SK-N-SH (cell line): ENCODE measurements around the gene HSF2. TPM values are rescaled to one million over a fixed set of nuclear protein-coding genes. Genes with fewer than 3 reads are reported as not detected.
A peak's percentile ranks its signal among the peaks of the same experiment; 100 is the strongest.

Source experiments
- CTCF ChIA-PET: fragments of 300-600, 350-600 bp; formaldehyde crosslinking; extraction: SDS; loops from one replicate; lab custom pipeline; 2021; lab: Yijun Ruan, JAX
- POLR2A ChIA-PET: fragments of 350-600 bp; sonication (Branson Sonifier 250); formaldehyde crosslinking; extraction: SDS; loops from one replicate; lab custom pipeline; 2020; ENCODE audit warnings: antibody characterized with exemption, inconsistent platforms; lab: Yijun Ruan, JAX
- DNase-seq: peaks from one replicate; pipeline ENCODE4 v3.0.0; 2012
- H2AFZ ChIP-seq: fragments of 200-600 bp; sonication (generic); 2 replicates; pipeline ENCODE4 v1.8.1; 2016; ENCODE audit warnings: antibody characterized with exemption, mild to moderate bottlenecking, low read depth
- H3F3A ChIP-seq: fragments of 200-600 bp; sonication (generic); replicated peaks from 2 replicates; pipeline ENCODE3; 2016; ENCODE audit warnings: antibody characterized with exemption, mild to moderate bottlenecking; ENCODE audit not compliant: insufficient read depth
- H3K27ac ChIP-seq, 2 experiments: fragments of 200-500 bp in 1 of 2; fragments of 200-600 bp in 1 of 2; sonication (Bioruptor generic) in 1 of 2; sonication (generic), shearing (Covaris generic) in 1 of 2; 2 replicates each; pipeline versions ENCODE4 v1.5.1 to v1.6.1; 2014 to 2016; ENCODE audit warnings: low read depth in 2 of 2, inconsistent platforms in 1 of 2, low read length in 1 of 2, mild to moderate bottlenecking in 1 of 2, mixed read lengths in 1 of 2
- H3K27me3 ChIP-seq: fragments of 200-600 bp; sonication (generic), shearing (Covaris generic); 2 replicates; pipeline ENCODE4 v1.6.1; 2016; ENCODE audit warnings: mixed run types; ENCODE audit not compliant: insufficient read depth
- H3K36me3 ChIP-seq, 2 experiments: fragments of 200-500 bp in 1 of 2; fragments of 200-600 bp in 1 of 2; sonication (Bioruptor generic) in 1 of 2; sonication (generic) in 1 of 2; replicated peaks in 1 of 2; 2 replicates each; pipeline versions ENCODE3 to v1.5.1; 2014 to 2016; ENCODE audit warnings: low read length in 1 of 2, mild to moderate bottlenecking in 1 of 2; ENCODE audit not compliant: insufficient read depth in 2 of 2, control insufficient read depth in 1 of 2
- H3K4me1 ChIP-seq, 2 experiments: fragments of 200-500 bp in 1 of 2; fragments of 200-600 bp in 1 of 2; sonication (Bioruptor generic) in 1 of 2; sonication (generic), shearing (Covaris generic) in 1 of 2; 2 replicates each; pipeline versions ENCODE4 v1.5.1 to v1.6.1; 2014 to 2016; ENCODE audit warnings: low read depth in 1 of 2, low read length in 1 of 2, mixed run types in 1 of 2; ENCODE audit not compliant: insufficient read depth in 2 of 2, control insufficient read depth in 1 of 2
- H3K4me2 ChIP-seq: fragments of 200-600 bp; sonication (generic), shearing (Covaris generic); 2 replicates; pipeline ENCODE4 v1.6.1; 2017; ENCODE audit warnings: mixed run types
- H3K4me3 ChIP-seq, 2 experiments: fragments of 200-500 bp in 1 of 2; fragments of 200-600 bp in 1 of 2; sonication (Bioruptor generic) in 1 of 2; sonication (generic), shearing (Covaris generic) in 1 of 2; 2 replicates each; pipeline versions ENCODE4 v1.5.1 to v1.8.1; 2014 to 2016; ENCODE audit warnings: low read depth in 2 of 2, inconsistent platforms in 1 of 2, low read length in 1 of 2, mild to moderate bottlenecking in 1 of 2, mixed read lengths in 1 of 2, moderate library complexity in 1 of 2
- H3K79me2 ChIP-seq: fragments of 200-600 bp; sonication (generic); 2 replicates; pipeline ENCODE4 v1.8.1; 2017; ENCODE audit warnings: mild to moderate bottlenecking; ENCODE audit not compliant: insufficient read depth
- H3K9ac ChIP-seq: fragments of 200-600 bp; sonication (generic); 2 replicates; pipeline ENCODE4 v1.6.1; 2017; ENCODE audit warnings: mixed run types
- H3K9me2 ChIP-seq: fragments of 200-600 bp; sonication (generic); 2 replicates; pipeline ENCODE4 v1.6.1; 2017; ENCODE audit warnings: mixed run types
- H3K9me3 ChIP-seq: fragments of 200-600 bp; sonication (generic); 2 replicates; pipeline ENCODE4 v1.6.1; 2017; ENCODE audit warnings: mixed run types, mild to moderate bottlenecking, moderate library complexity
- H4K20me1 ChIP-seq: fragments of 200-600 bp; sonication (generic); 2 replicates; pipeline ENCODE4 v1.6.1; 2017; ENCODE audit warnings: mild to moderate bottlenecking, mixed run types; ENCODE audit not compliant: insufficient read depth
- CHD2 ChIP-seq: fragments of 150-350 bp; IDR thresholded peaks from 2 replicates; pipeline ENCODE4 v1.6.1; 2018; ENCODE audit warnings: low read length; ENCODE audit not compliant: partially characterized antibody
- CTCF ChIP-seq: fragments of 200-600 bp; sonication (generic); IDR thresholded peaks from 2 replicates; pipeline ENCODE4 v1.6.1; 2017; ENCODE audit warnings: antibody characterized with exemption, mild to moderate bottlenecking, moderate library complexity
- EP300 ChIP-seq, 2 experiments: IDR thresholded peaks; 2 replicates each; pipeline versions ENCODE4 v1.4.0 to v1.6.1; 2012; ENCODE audit warnings: borderline replicate concordance in 1 of 2, low read depth in 1 of 2, low read length in 1 of 2
- EZH2phosphoT487 ChIP-seq: fragments of 200-600 bp; sonication (generic); IDR thresholded peaks from 2 replicates; pipeline ENCODE4 v1.6.1; 2017; ENCODE audit warnings: low read depth, mixed run types, mild to moderate bottlenecking, antibody characterized with exemption, moderate library complexity, borderline replicate concordance
- FOSL2 ChIP-seq: IDR thresholded peaks from 2 replicates; pipeline ENCODE4 v1.4.0; 2012; ENCODE audit warnings: low read depth, mild to moderate bottlenecking, moderate library complexity, borderline replicate concordance
- GABPA ChIP-seq: IDR thresholded peaks from 2 replicates; pipeline ENCODE4 v1.4.0; 2012; ENCODE audit warnings: low read depth, mild to moderate bottlenecking
- GATA2 ChIP-seq: sonication (generic); formaldehyde crosslinking; IDR thresholded peaks from 2 replicates; pipeline ENCODE4 v1.5.0; 2020; ENCODE audit warnings: mild to moderate bottlenecking, missing genetic modification reagents
- IRF3 ChIP-seq: fragments of 150-350 bp; IDR thresholded peaks from 2 replicates; pipeline ENCODE4 v1.6.1; 2016; ENCODE audit warnings: mild to moderate bottlenecking, low read depth, low read length
- JUND ChIP-seq: IDR thresholded peaks from 2 replicates; pipeline ENCODE4 v1.4.0; 2012
- MAX ChIP-seq: IDR thresholded peaks from 2 replicates; pipeline ENCODE4 v1.4.0; 2012; ENCODE audit warnings: low read depth
- MEF2A ChIP-seq: IDR thresholded peaks from 2 replicates; pipeline ENCODE4 v1.4.0; 2012; ENCODE audit warnings: low read depth, borderline replicate concordance
- NFIC ChIP-seq: IDR thresholded peaks from 2 replicates; pipeline ENCODE4 v1.4.0; 2012; ENCODE audit warnings: borderline replicate concordance
- NRF1 ChIP-seq: IDR thresholded peaks from 2 replicates; pipeline ENCODE4 v1.6.1; 2012; ENCODE audit warnings: low read depth, mild to moderate bottlenecking, low read length
- POLR2AphosphoS5 ChIP-seq: IDR thresholded peaks from 2 replicates; pipeline ENCODE4 v1.6.1; 2012; ENCODE audit warnings: low read depth, low read length
- RAD21 ChIP-seq: IDR thresholded peaks from 2 replicates; pipeline ENCODE4 v1.6.1; 2012; ENCODE audit warnings: mild to moderate bottlenecking, low read length
- RCOR1 ChIP-seq: fragments of 150-350 bp; IDR thresholded peaks from 2 replicates; pipeline ENCODE4 v1.6.1; 2017; ENCODE audit warnings: antibody characterized with exemption, low read length
- SIN3A ChIP-seq: IDR thresholded peaks from 2 replicates; pipeline ENCODE4 v1.6.1; 2012; ENCODE audit warnings: low read depth, mild to moderate bottlenecking, low read length, moderate library complexity, borderline replicate concordance
- SMC3 ChIP-seq: IDR thresholded peaks from 2 replicates; pipeline ENCODE4 v1.6.1; 2012; ENCODE audit warnings: low read depth, low read length, improper control_type of control experiment
- TCF12 ChIP-seq: IDR thresholded peaks from 2 replicates; pipeline ENCODE4 v1.4.0; 2012
- YY1 ChIP-seq: IDR thresholded peaks from 2 replicates; pipeline ENCODE4 v1.4.0; 2012; ENCODE audit warnings: low read depth, mild to moderate bottlenecking
- ZBTB33 ChIP-seq: IDR thresholded peaks from 2 replicates; pipeline ENCODE4 v1.4.0; 2012; ENCODE audit warnings: low read depth, borderline replicate concordance
- WGBS: methylation state at CpG from one replicate; pipeline ENCODE4 v1.1.6; 2017; ENCODE audit warnings: low lambda C conversion rate; 5-methylcytosine and 5-hydroxymethylcytosine counted together
- polyA plus RNA-seq, 3 experiments: library from polyadenylated mRNA; depleted of rRNA; stranded (reverse); fragments of >200 nt; gene quantifications; 2 replicates each; pipeline ENCODE4 v1.2.3, GENCODE V29; 2012
- TF ChIP-seq, protein P1 (sequence below): fragments of 150-350 bp; IDR thresholded peaks from 2 replicates; pipeline ENCODE4 v1.6.1; 2017; ENCODE audit warnings: antibody characterized with exemption, low read length, low read depth, borderline replicate concordance

HSF2 gene
- polyA plus RNA-seq, 1 of the 3 experiments (the other 2 are of a cell fraction), result 22.2 TPM

DNA sequence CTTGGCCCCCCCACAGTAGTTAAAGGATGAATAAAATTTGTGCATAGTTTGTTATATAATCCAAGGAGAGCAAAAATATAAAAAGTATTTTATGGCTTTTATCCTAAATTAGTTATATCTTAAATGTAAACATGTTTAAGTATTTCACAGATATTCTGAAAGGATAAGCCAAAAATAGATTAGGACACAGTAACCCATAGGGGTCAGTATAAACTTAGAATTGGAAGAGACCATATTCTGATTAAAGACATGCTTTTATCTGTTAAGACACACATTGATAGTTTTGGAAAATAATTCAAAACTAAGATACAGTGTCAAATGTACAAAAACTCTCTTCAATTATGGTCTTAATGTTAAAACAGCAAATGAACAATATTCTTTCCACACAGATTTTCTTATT lies 76.7 kb downstream of the HSF2 start (continued):
- no peak for TF ChIP-seq ZBTB33
- TF ChIP-seq RCOR1, result no peak
- TF ChIP-seq EP300 (IDR thresholded peaks at IDR 0.05; ENCODE audit: borderline replicate concordance in 1 of 2, low read depth in 1 of 2, low read length in 1 of 2), result no peak
- no peak for TF ChIP-seq NFIC
- no peak for TF ChIP-seq CHD2
- TF ChIP-seq GATA2 (CRISPR knock-in tag), result no peak
- TF ChIP-seq CTCF, result peak; percentile 76
- TF ChIP-seq GABPA, result no peak
- TF ChIP-seq, protein P1, sequence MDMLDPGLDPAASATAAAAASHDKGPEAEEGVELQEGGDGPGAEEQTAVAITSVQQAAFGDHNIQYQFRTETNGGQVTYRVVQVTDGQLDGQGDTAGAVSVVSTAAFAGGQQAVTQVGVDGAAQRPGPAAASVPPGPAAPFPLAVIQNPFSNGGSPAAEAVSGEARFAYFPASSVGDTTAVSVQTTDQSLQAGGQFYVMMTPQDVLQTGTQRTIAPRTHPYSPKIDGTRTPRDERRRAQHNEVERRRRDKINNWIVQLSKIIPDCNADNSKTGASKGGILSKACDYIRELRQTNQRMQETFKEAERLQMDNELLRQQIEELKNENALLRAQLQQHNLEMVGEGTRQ, result no peak
- TF ChIP-seq TCF12, result no peak
- no peak for TF ChIP-seq SIN3A
- no peak for TF ChIP-seq MAX
- TF ChIP-seq SMC3, result 0 out of 2 replicates have a peak, but pooled peaks have one; percentile 10
- TF ChIP-seq NRF1, result no peak
- peak; percentile 70 for TF ChIP-seq RAD21
- no peak for TF ChIP-seq MEF2A
- no peak for TF ChIP-seq EZH2phosphoT487

- WGBS, result 45% methylated on average over 7 of the region's 7 CpGs
- H3K9me2 ChIP-seq, result no peaks in the 10 kb centered on the region
Measured at GRCh38 chr6:122482750-122483080, 83.3 kb downstream of the HSF2 start.

More at GRCh38 chr6:122482750-122483080, 83.3 kb downstream of the HSF2 start:
- ChIA-PET POLR2A (no interaction called here), CTCF (interaction anchor here (2.3 to 3.1 kb wide), 2 partner anchors 9 to 48 kb away, joined by 6 to 23 read pairs; no protein-coding TSS in a partner anchor)
- Histone ChIP-seq H3K4me1 (no peaks in the 10 kb centered on the region; a peak in 1 of 4 replicates), H3K27ac (no peak overlapping the region), H4K20me1 (no peaks in the 10 kb centered on the region), H3K36me3 (no peaks in the 10 kb centered on the region), H3F3A (no peaks in the 10 kb centered on the region), H3K4me3 (no peak overlapping the region), H3K9ac (no peak overlapping the region), H3K4me2 (no peak overlapping the region), H2AFZ (no peak overlapping the region), H3K79me2 (no peaks in the 10 kb centered on the region), H3K9me3 (no peaks in the 10 kb centered on the region), H3K27me3 (no peaks in the 10 kb centered on the region)
- no peak for DNase-seq
- TF ChIP-seq NRF1 (no peak), MAX (no peak), ZBTB33 (no peak), TCF12 (no peak), IRF3 (no peak), FOSL2 (no peak), CHD2 (no peak), POLR2AphosphoS5 (no peak), JUND (no peak), YY1 (no peak)
